PFSK-1 (cell line): Measurements from ENCODE around the gene PRDM11.

ENCODE experiments used
- POLR2AphosphoS5 ChIP-seq: IDR thresholded peaks from 2 replicates; pipeline ENCODE4 v1.6.1; 2012; ENCODE audit warnings: low read depth, mild to moderate bottlenecking, control low read depth, low read length, moderate library complexity
- REST ChIP-seq, 2 experiments: IDR thresholded peaks; 2 replicates each; pipeline versions ENCODE4 v1.6.1 to v1.8.0; 2011 to 2012; ENCODE audit warnings: low read depth in 2 of 2, low read length in 2 of 2, control low read depth in 1 of 2, inconsistent platforms in 1 of 2, mild to moderate bottlenecking in 1 of 2, moderate library complexity in 1 of 2; ENCODE audit not compliant: insufficient read depth in 1 of 2
- SIN3A ChIP-seq: IDR thresholded peaks from 2 replicates; pipeline ENCODE4 v1.6.1; 2012; ENCODE audit warnings: mild to moderate bottlenecking, low read length, moderate library complexity, borderline replicate concordance; ENCODE audit not compliant: insufficient read depth
- TAF1 ChIP-seq: IDR thresholded peaks from 2 replicates; pipeline ENCODE4 v1.6.1; 2012; ENCODE audit warnings: low read length, control low read depth, borderline replicate concordance; ENCODE audit not compliant: insufficient read depth

- no peak for TF ChIP-seq REST (IDR thresholded peaks at IDR 0.05; ENCODE audit: insufficient read depth in 1 of 2, low read depth in 2 of 2, low read length in 2 of 2)
- TF ChIP-seq POLR2AphosphoS5, result no peak
- TF ChIP-seq TAF1, result no peak
- no peak for TF ChIP-seq SIN3A
Measured at GRCh38 chr11:45157247-45158209, 11.1 kb downstream of the PRDM11 start.
